ENCODE data around the gene RELB.

The RELB gene

GRCh38 chr19:45001087-45001739, at the start of gene RELB:
Gene RELB (plus strand): TSS chr19:45001464. CDS start chr19:45001580, 116 bp downstream.
- no peak for TF ChIP-seq CTCF (IDR thresholded peaks at IDR 0.05; ENCODE audit: low read depth, low read length)
- peak; percentile 93 for DNase-seq
- no peaks in the 10 kb centered on the region for H3K9me3 ChIP-seq (ENCODE audit: severe bottlenecking)
- peak within 1 kb of the TSS; percentile 77 for H3K27ac ChIP-seq
- no peaks in the 10 kb centered on the region for H3K27me3 ChIP-seq (ENCODE audit: insufficient read depth, low read depth, severe bottlenecking)
- H3K36me3 ChIP-seq = no peaks in the 10 kb centered on the region
- H3K4me3 ChIP-seq (ENCODE audit: low read depth, low read length) = peak within 1 kb of the TSS; percentile 52

- Histone ChIP-seq H3K27me3 (ENCODE audit: insufficient read depth, low read depth, severe bottlenecking) (no peaks in the 10 kb centered on the region), H3K9me3 (ENCODE audit: severe bottlenecking) (no peaks in the 10 kb centered on the region), H3K36me3 (peaks cover 11% of the 10 kb centered on the region), H3K4me3 (ENCODE audit: low read depth, low read length) (peak overlapping the region; percentile 94), H3K27ac (peak overlapping the region; percentile 91)
- DNase-seq = no peak
- no peak for TF ChIP-seq CTCF (IDR thresholded peaks at IDR 0.05; ENCODE audit: low read depth, low read length)
Observed at GRCh38 chr19:44954278-44954648, 47.0 kb upstream of the RELB start.

GRCh38 chr19:44954649-44955504, 46.4 kb upstream of the RELB start, which contains the start of gene CLPTM1:
Gene CLPTM1 (plus strand): TSS chr19:44955380. CDS start chr19:44955396, 16 bp downstream.
- H3K9me3 ChIP-seq (ENCODE audit: severe bottlenecking) = no peaks in the 10 kb centered on the region
- peak; percentile 96 for DNase-seq
- H3K27me3 ChIP-seq (ENCODE audit: insufficient read depth, low read depth, severe bottlenecking) = no peaks in the 10 kb centered on the region
- peaks cover 11% of the 10 kb centered on the region for H3K36me3 ChIP-seq
- peak within 1 kb of the TSS; percentile 91 for H3K27ac ChIP-seq
- no peak for TF ChIP-seq CTCF (IDR thresholded peaks at IDR 0.05; ENCODE audit: low read depth, low read length)
- peak within 1 kb of the TSS; percentile 94 for H3K4me3 ChIP-seq (ENCODE audit: low read depth, low read length)

DNA sequence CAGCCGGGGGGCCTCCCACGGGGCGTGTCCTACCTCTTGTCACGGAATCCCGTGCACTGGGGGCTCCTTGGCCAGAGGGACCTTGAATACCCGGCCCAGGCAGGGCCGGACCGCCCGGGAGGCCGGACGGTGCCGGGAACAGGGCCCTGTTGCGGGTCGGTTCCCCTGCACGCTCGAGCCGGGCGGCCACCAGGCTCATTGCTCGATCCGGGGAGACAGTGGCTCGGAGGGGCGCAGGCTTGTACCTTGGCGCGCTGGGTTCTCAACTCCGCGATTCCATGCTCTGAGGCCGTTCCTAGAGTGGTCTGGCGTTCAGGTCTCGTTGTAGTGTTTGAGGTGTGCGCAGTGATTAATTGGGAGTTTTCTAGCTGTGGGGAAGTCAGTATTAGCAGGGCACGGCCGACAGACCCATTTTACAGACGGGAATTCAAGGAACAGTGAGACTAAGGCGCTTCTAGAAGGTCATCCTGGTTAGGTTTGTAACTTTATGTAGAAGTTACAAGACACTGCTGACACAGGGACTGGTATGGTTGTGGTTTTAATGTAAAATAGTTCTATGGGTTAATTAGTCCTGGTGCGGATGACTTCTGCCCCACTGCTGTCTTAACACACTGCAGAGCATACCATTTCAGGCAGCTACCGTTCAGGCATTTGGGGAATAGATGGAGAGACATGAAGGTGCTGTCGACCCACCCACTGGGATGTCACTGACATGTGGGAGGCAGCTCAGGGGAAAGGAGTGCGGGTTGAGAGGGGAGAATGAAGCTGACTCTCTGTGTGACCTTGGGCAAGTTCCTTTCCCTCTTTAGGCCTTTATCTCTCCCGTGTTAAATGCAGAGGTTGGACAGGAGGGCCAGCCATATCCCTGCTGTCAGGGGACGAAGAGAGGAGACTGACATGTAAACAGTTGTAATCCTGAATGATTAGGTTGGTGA, 45.5 kb upstream of the RELB start:
- TF ChIP-seq CTCF (IDR thresholded peaks at IDR 0.05; ENCODE audit: low read depth, low read length) = no peak
- Histone ChIP-seq H3K27me3 (ENCODE audit: insufficient read depth, low read depth, severe bottlenecking) (no peaks in the 10 kb centered on the region), H3K4me3 (ENCODE audit: low read depth, low read length) (peak overlapping the region; percentile 94)

DNA sequence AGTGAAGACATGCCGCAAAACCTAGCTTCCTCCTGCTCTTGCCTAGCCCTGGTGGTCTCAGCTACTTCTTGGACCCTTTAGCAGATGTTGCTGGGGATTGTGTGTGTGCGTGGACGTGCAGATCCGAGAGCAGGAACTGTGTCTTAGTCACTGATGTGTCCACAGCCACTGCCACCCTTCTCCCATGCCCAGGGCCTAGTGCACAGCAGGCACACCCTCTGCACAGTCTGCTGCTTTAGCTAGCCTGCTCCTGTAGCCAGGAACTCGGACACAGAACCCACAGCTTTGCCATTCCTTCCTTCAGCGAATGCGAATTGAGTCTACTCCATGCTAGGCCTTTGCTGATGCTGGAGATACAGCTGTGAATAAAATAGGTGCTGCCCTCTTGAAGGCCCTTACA, 43.7 kb upstream of the RELB start:
- Histone ChIP-seq H3K36me3 (peaks cover 30% of the 10 kb centered on the region), H3K4me3 (ENCODE audit: low read depth, low read length) (no peak overlapping the region), H3K27ac (no peak overlapping the region), H3K9me3 (ENCODE audit: severe bottlenecking) (no peaks in the 10 kb centered on the region), H3K27me3 (ENCODE audit: insufficient read depth, low read depth, severe bottlenecking) (no peaks in the 10 kb centered on the region)
- DNase-seq = no peak
- no peak for TF ChIP-seq CTCF (IDR thresholded peaks at IDR 0.05; ENCODE audit: low read depth, low read length)

More for the DNA sequence above, 45.5 kb upstream of the RELB start:
- Histone ChIP-seq H3K9me3 (ENCODE audit: severe bottlenecking) (no peaks in the 10 kb centered on the region), H3K27ac (peak overlapping the region; percentile 91), H3K36me3 (peaks cover 18% of the 10 kb centered on the region)
- no peak for DNase-seq
